Vagina (tissue), 2 donors: Measurements from ENCODE around the gene STS. TPM values are rescaled to one million over a fixed set of nuclear protein-coding genes. Genes with fewer than 3 reads are reported as not detected.
A peak's percentile ranks its signal among the peaks of the same experiment; 100 is the strongest.

Source experiments
- DNase-seq, 2 donors: peaks; one replicate each; pipeline ENCODE4 v3.0.0-alpha.2; 2017; ENCODE audit errors: extremely low spot score in 2 of 2
- H3K27ac ChIP-seq: fragments of 200-600 bp; sonication (generic); one replicate; pipeline ENCODE4 v1.5.1; 2019
- H3K27me3 ChIP-seq: fragments of 200-600 bp; sonication (generic); one replicate; pipeline ENCODE4 v1.5.1; 2019
- H3K36me3 ChIP-seq, 2 donors: fragments of 200-600 bp; sonication (generic); one replicate each; pipeline ENCODE4 v1.5.1; 2017 to 2019
- H3K4me1 ChIP-seq: fragments of 200-600 bp; sonication (generic); one replicate; pipeline ENCODE4 v1.5.1; 2019
- H3K4me3 ChIP-seq, 2 donors: fragments of 200-600 bp; sonication (generic); 1 replicate in 1 of 2; 2 replicates in 1 of 2; pipeline ENCODE4 v1.5.1; 2016 to 2019
- H3K9me3 ChIP-seq: fragments of 200-600 bp; sonication (generic); one replicate; pipeline ENCODE4 v1.5.1; 2019
- CTCF ChIP-seq, 3 experiments: fragments of 450-650 bp in 2 of 3; fragments of 200-600 bp in 1 of 3; sonication (generic) in 1 of 3; IDR thresholded peaks; one replicate each; pipeline ENCODE4 v1.5.1; 2017 to 2019; ENCODE audit warnings: antibody characterized with exemption in 3 of 3, mild to moderate bottlenecking in 2 of 3, moderate library complexity in 2 of 3
- POLR2A ChIP-seq, 2 donors: fragments of 450-650 bp; IDR thresholded peaks; one replicate each; pipeline ENCODE4 v1.6.1; 2017; ENCODE audit warnings: antibody characterized with exemption in 2 of 2, mild to moderate bottlenecking in 2 of 2, moderate library complexity in 2 of 2
- POLR2AphosphoS5 ChIP-seq, 2 donors: sonication (generic); formaldehyde crosslinking; IDR thresholded peaks; one replicate each; pipeline ENCODE4 v1.9.0; 2017; ENCODE audit warnings: antibody characterized with exemption in 2 of 2, mild to moderate bottlenecking in 2 of 2, low read depth in 1 of 2; ENCODE audit not compliant: insufficient read depth in 1 of 2
- intact Hi-C: fragments of 100-400 bp; cut with DNase I; formaldehyde crosslinking; loops from one replicate; pipeline ENCODE4 v1.15.1; 2023
- total RNA-seq: library from RNA; depleted of rRNA; stranded (reverse); fragments of >200 nt; gene quantifications from one replicate; pipeline ENCODE4 v1.2.3, GENCODE V29; 2016

STS gene
- 6.4 TPM for total RNA-seq

DNA sequence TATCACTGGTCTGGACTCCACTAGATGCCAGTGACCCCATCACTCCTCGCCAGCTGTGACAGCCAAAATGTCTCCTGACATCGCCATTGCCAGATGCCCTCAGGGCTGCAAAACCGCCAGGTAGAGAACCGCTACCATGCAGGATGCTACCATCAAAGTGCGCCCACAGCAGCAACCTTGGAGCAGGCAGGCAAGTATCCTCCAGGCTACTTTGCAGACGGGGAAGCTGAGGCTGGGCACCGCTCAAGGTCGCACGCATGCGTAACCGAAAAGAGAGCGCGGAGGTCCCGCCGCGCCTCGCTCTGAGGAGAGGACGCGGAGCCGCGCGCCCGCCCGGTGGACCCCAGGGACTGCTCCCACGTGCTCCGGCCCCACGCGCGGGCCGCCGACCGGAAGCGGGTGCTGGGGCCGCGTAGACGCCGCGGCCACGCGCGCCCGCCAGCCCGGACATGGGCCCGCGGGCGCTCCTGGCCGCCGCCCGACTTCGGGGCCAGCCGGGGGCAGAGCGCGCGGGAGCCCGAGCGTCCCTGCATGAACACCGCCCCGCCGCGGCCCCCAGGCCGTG lies at the start of gene STS:
STS (plus strand) TSS at position 300 of the 565 bp plus-strand sequence. CDS start 105,488 bp downstream, outside the sequence.
- no peaks in the 10 kb centered on the region for H3K9me3 ChIP-seq
- no peaks in the 10 kb centered on the region for H3K36me3 ChIP-seq
- intact Hi-C loops: no loop called here
- TF ChIP-seq CTCF (IDR thresholded peaks at IDR 0.05) (no peak), POLR2AphosphoS5 (IDR thresholded peaks at IDR 0.05; ENCODE audit: insufficient read depth in 1 of 2, low read depth in 1 of 2) (no peak), POLR2A (IDR thresholded peaks at IDR 0.05) (no peak)
- no peaks in the 10 kb centered on the region for H3K27me3 ChIP-seq
- H3K27ac ChIP-seq: peak within 1 kb of the TSS; percentile 82
- peaks cover 22% of the 10 kb centered on the region for H3K4me1 ChIP-seq
- DNase-seq: no peak
- peak within 1 kb of the TSS; percentile 78 to 96 for H3K4me3 ChIP-seq

- Histone ChIP-seq H3K27me3 (no peaks in the 10 kb centered on the region), H3K9me3 (no peaks in the 10 kb centered on the region), H3K4me1 (no peaks in the 10 kb centered on the region), H3K36me3 (peaks cover 0 to 7% of the 10 kb centered on the region in 2 donors), H3K4me3 (no peak overlapping the region), H3K27ac (no peak overlapping the region)
- TF ChIP-seq POLR2AphosphoS5 (IDR thresholded peaks at IDR 0.05; ENCODE audit: insufficient read depth in 1 of 2, low read depth in 1 of 2) (no peak), POLR2A (IDR thresholded peaks at IDR 0.05) (no peak), CTCF (IDR thresholded peaks at IDR 0.05) (no peak)
- no peak for DNase-seq
- intact Hi-C loops: no loop called here
These were observed 47.5 kb upstream of the STS start for GRCh38 chrX:7100022-7100421.

DNA sequence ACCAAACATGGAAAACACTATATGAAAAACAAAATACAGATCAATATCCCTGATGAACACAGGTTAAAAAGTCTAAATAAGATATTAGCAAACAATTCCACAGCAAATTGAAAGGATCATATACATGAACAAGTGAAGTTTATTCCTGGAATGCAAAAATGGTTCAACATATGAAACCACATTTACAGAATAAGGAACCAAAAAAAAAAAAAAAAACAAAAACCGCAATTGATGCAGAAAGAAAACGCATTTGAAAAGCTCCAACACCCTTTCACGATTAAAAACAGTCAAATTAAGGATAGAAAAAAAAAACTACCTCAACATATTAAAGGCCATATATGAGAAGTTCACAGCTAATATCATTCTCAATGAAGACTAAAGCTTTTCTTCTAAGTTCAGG lies 45.4 kb upstream of the STS start:
- intact Hi-C loops: no loop called here
- no peaks in the 10 kb centered on the region for H3K9me3 ChIP-seq
- TF ChIP-seq CTCF (IDR thresholded peaks at IDR 0.05): no peak
- no peak overlapping the region for H3K27ac ChIP-seq
- DNase-seq: no peak
- H3K27me3 ChIP-seq: no peaks in the 10 kb centered on the region
- H3K4me1 ChIP-seq: no peaks in the 10 kb centered on the region
- no peak overlapping the region for H3K4me3 ChIP-seq
- H3K36me3 ChIP-seq: peaks cover 0 to 12% of the 10 kb centered on the region in 2 donors

GRCh38 chrX:7106649-7107048 lies 40.9 kb upstream of the STS start:
- Histone ChIP-seq H3K27me3 (no peaks in the 10 kb centered on the region), H3K4me1 (peaks cover 25% of the 10 kb centered on the region), H3K4me3 (no peak overlapping the region), H3K9me3 (no peaks in the 10 kb centered on the region), H3K36me3 (peaks cover 0 to 12% of the 10 kb centered on the region in 2 donors), H3K27ac (no peak overlapping the region)
- intact Hi-C loops: no loop called here
- no peak for DNase-seq
- no peak for TF ChIP-seq CTCF (IDR thresholded peaks at IDR 0.05)

DNA sequence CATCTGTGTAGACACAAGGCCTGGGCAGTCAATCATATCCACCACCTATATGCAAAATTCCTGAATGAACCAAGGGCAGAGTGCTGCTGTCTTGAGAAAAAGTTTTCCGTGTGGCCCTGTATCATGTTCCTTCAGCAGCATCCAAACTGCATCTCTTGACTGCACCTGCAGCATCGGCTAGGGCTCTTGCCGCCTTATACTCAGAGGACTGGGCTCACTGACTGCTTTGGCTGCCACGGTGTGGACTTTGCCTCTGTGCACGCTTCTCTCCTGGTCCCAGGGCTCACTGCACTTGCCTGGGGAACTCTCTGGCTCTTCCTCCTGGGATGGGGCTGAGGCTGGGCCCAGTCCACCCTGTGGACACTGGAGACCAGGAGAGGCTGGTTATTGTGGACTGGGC lies 39.5 kb upstream of the STS start:
- Histone ChIP-seq H3K4me1 (peaks cover 25% of the 10 kb centered on the region), H3K36me3 (peaks cover 0 to 12% of the 10 kb centered on the region in 2 donors), H3K27ac (no peak overlapping the region), H3K9me3 (no peaks in the 10 kb centered on the region), H3K4me3 (no peak overlapping the region), H3K27me3 (no peaks in the 10 kb centered on the region)
- TF ChIP-seq POLR2A (IDR thresholded peaks at IDR 0.05): no peak
- no peak for TF ChIP-seq POLR2AphosphoS5 (IDR thresholded peaks at IDR 0.05; ENCODE audit: insufficient read depth in 1 of 2, low read depth in 1 of 2)
- no peak for TF ChIP-seq CTCF (IDR thresholded peaks at IDR 0.05)
- no peak for DNase-seq
- intact Hi-C loops: no loop called here
